ENCODE data around the gene CD74. TPM values are rescaled to one million over a fixed set of nuclear protein-coding genes. Genes with fewer than 3 reads are reported as not detected.

Gene CD74
- polyA plus RNA-seq, 1 donor: 195 TPM

DNA sequence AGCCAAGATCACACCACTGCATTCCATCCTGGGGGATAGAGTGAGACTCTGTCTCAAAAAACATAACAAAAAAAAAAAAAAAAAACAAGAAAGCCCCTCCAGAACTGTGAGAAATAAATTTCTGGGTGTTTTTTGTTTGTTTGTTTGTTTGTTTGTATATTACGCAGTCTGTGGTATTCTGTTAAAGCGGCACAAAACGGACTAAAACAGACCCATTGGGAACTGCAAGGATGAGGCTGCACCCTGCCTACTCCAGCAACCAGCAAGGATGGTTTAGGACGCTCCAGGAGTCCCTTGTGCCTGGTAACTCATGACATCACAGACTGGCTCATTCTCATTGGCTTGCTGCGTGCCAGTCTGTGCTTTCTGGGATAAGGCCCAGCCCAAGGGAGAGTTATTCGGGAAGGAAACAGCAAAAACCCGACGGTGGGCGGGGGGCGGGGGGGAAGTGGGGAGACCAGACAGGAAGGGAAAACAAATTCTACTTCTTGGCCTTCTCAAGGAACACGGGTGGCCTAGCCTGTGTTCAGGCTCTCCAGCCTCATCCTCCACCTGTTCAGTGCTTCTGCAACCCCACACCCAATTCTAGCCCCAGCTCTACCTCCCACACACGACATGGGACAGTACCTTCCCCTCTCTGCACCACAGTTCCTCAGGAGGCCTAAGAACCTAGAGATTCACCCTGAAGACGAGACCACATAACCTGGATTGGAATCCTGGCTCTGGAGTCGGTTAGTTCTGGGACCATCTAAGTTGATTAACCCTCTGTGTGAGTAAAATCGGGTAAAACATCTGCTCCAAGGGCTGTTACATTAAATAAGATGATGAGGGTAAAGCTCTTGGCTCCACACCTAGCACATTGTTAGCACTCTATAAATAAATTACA is 2.8 kb downstream of the CD74 start:
- peak; percentile 82 for DNase-seq

GRCh38 chr5:150408231-150408943 is 4.3 kb downstream of the CD74 start:
- DNase-seq: no peak

DNA sequence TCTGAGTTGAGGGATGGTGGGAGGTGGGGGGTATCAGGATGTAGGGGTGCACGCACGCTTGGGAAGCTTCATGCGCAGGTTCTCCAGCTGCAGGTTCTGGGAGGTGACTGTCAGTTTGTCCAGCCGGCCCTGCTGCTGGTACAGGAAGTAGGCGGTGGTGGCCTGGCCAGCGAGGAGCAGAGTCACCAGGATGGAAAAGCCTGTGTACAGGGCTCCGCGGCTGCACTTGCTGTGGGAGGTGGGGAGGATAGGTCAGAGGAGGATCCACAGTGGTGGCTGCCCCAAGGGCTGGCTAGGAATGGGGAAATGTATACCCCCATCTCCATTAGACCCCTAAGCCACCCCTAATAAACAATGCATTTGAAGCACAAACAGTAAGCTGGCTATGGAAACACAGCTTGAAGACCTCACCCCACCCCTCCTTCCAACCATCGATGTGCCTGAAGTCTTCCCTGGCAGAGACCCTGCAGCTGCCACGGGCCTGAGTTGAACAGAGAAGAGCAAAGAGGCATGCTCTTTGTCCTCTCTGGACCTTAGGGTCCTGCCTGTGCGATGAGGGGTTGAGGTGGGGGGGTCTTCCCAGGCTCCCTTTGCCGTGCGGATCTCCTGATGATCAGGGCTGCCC is 5.5 kb downstream of the CD74 start:
- no peak for DNase-seq

- no peak for DNase-seq
These were observed 6.0 kb downstream of the CD74 start for GRCh38 chr5:150406723-150407095.

GRCh38 chr5:150406103-150406722 is 6.5 kb downstream of the CD74 start:
- no peak for DNase-seq

DNA sequence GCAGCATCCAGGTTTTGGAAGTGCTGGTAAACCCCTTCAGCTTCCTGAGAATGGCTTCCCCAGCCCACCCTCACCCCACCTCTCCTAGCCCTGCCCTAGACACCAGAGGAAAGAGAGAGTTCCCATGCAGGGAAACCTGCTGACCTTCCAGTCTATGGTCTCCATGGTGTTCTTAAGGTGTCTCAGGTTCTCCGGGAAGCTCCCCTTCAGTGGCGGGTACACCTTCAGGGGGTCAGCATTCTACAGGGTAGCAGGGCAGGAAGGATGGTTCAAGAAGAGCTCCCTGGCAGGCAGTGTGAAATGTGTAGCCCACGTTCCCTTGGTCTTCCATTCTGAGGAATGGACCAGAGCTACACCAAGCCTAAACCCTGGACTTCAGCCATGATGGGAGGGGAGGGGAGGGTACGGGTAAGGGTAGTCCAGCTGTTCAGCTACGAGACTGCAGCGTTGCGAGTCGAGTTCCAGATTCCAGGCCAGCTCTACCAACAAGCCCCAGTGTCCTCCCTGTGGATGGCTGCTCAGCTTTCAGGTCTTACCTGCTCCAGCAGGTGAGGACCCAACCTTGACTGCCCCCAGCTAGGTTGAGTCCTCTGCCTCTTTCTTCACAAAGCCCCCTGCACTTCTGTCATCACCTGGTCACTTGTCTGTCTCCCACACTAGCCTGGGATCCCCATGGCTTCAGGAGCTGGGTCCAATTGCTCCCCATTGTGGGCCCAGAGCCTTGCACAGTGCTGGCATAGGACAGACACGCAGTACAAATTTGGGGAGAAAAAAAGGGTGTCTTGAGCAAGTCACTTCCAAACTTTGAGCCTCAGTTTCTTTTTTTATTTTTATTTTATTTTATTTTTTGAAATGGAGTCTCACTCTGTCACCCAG is 7.5 kb downstream of the CD74 start:
- DNase-seq: no peak

DNA sequence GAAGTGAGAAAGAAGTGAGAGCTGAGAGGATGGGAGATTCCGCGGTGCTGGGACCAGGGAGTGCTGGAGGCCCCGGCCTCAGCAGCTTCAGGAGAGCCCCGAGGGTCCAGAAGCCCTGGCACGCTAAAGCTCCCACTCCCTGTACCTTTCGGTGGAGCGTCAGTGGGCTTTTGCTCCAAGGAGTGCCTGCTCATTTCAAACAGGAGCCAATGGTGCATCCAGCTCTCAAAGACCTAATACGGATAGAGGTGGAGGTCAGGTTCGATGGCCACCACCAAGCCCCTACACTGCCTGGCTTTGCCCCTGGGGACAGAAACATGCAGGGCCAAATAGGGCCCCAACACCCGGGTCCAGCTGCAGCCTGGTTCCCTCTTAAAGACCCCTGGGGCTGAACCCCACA is 8.2 kb downstream of the CD74 start:
- DNase-seq: no peak

DNA sequence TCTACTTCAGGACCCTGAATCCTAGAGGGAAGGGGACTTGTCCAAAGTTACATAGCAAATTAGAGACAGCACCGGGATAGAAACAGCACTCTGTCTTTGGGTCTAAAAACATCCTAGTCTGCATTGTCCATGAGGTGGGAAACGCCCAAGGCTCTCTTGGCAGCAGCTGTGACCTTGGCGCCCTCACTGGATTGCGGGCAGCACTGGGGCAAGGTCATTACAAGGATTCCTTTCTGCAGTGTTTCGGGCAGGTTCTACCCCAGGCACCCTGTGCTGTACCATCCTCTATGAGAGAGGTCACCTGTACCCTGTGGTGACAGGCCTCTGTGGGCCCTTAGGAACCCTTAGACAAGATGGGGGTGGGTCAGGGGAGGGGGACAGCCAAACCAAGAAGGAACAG is 8.6 kb downstream of the CD74 start:
- DNase-seq: no peak

DNA sequence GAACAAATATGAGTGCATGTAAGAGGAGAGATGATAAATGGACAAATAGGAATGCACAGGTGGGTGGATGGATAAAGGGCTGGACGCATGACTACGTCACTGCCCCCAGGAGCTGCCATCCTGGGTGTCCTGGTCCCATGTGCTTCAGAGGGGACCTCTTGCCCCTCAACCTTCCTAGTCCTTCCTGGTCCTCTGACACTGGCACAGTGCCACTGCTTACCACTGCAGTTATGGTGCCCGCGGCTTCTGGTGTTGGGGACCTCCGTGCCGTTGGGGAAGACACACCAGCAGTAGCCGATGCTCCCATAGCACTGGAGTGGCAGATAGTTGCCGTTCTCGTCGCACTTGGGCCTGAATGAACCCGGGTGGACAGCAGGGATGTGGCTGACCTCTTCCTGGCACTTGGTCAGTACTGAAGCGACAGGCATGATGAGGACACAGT is 9.8 kb downstream of the CD74 start:
- DNase-seq: no peak

- no peak for DNase-seq
These were observed 10.4 kb downstream of the CD74 start for GRCh38 chr5:150402229-150402773.

- DNase-seq: no peak
These were observed 11.1 kb downstream of the CD74 start for GRCh38 chr5:150401376-150402228.

DNA sequence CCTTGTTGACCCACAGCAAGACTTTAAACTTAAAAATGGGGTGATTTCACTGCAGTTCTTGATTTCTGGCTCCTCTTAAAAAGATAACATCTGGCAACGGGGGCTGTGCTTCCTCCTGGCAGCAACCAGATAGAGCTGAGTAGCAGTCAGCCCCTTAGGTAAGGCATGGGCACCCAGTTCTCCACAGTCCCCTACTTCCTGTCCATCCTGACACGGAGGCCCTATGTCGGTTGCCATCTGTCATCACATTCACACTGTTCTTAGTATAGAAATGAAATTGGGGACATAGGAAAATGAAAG is 11.7 kb downstream of the CD74 start:
- DNase-seq: no peak

GRCh38 chr5:150400316-150401075 is 12.2 kb downstream of the CD74 start:
- no peak for DNase-seq

DNA sequence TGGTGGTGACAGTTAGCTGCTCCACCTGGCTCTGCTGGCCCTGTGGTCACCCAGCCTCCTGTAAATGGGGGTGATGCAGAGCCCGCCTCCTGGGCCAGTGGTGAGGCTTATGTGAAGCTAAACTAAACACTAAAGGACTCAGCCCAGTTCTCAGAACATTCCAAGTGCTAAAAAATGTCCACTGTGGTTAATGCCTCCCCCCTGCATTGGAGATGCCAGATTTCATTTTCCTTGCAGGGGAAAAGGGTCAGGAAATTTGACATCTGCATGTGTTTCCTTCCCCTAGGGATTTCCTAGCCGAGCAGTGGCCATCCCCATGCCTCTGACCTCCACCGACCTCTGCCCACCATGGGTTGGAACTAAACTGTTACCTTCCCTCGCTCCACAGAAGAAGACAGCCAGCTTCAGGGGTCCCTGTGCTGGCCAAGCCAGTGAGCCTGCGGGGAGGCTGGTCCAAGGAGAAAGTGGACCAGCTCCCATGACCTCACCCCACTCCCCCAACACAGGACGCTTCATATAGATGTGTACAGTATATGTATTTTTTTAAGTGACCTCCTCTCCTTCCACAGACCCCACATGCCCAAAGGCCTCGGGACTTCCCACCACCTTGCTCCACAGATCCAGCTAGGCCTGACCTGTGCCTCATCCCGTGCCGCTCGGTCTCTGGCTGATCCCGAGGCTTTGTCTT is 13.0 kb downstream of the CD74 start:
- DNase-seq: no peak

GRCh38 chr5:150398722-150399523 is 13.8 kb downstream of the CD74 start:
- DNase-seq: no peak

DNA sequence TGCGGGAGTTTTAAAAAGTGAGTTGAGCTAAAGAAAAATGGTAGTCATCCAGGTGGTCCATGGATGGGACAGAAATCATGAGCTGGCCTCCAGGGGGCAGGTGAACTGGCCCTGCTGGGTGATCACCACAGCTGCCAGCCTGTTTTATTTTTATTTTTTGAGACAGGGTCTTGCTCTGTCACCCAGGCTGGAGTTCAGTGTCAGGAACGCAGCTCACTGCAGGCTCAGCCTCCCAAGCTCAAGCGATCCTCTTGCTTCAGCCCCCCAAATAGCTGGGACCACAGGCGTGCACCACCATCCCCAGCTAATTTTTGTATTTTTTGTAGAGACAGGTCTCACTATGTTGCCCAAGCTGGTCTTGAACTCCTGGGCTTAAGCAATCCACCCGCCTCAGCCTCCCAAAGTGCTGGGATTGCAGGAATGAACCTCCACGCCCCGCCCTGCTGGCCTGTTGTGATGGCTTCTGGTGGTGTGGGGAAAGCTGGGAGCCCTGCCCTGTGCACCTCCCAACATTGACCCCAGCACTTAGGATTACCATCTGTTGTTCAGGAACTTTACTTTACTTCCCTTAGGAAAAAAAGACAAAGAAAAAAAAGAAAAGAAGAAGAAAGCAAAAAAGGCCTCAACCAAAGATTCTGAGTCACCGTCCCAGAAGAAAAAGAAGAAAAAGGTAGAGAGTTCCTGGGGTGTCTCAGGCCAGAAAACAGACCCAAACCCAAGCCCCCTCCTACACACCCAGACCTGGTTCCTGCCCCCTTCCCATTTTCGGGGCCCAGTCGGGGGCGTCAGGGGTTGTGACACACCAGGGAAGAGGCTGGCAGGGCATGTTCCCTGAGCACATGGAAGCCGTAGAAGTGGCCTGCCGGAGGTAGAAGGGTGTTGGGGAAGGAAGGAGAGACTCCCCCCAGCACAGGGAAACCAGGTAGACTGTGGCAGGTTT is 14.7 kb downstream of the CD74 start:
- no peak for DNase-seq

DNA sequence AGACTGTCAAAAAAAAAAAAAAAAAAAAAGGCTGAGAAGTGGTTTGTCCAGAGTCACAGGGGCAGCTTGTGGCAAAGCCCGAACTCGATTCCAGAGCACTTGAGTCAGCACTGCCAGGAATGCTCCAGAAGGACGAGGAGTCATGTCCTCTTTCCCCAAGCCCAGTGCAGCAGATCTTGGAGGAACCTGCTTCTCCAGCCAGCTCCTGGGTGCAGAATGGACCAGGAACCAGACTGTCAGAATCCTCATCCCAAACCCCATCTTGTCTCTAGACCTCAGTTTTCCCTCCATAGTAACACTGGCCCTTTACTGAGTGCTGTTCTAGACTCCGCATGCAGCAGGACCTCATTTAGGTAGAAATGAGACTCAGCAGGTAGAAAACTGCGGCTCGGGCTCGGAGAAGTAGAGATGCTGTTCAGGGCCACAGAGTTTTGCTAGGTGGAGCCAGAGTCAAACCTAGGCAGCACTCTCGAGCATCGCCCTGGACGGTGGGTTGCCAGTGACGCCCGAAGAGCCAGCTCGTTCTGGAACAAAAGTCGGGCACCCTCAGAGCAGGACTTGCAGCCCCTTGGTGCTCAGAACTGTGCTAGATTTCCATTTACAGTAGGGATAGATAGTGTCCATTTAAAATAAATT is 15.4 kb downstream of the CD74 start:
- DNase-seq: no peak
